Hematopoietic multipotent progenitor cell treated with erythropoietin and hydrocortisone succinate and interleukin-3 and kit ligand, for 17 days (in vitro differentiated cells): ENCODE measurements around the gene PLD1.
"Not testable (repeated sequence)": the region's sequence is repeated elsewhere in the genome, so short reads cannot be mapped to it uniquely, and the experiment has no call there.

Source experiments
- DNase-seq: peaks from one replicate; pipeline ENCODE4 v3.0.0-alpha.2; 2015; ENCODE audit warnings: low spot score

Gene PLD1

DNA sequence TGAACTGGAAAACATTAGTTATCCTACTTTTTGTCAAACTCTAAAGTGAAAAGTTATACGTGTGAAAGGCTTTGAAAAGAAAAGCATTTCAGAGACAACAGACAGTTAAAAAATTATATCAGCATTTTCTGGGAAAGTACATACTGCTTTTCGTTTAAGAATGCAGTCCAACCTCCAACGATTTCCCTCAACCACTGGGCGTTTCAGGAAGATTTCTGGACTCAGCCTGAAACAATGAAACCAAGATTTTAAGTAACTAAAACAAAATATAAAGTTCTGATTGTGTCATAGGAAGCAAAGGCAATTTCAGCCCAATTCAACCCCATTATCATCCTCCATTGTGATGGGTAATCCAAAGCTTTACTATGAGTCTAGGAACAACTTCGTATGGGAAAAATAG lies 110.7 kb downstream of the PLD1 start:
- DNase-seq = no peak

DNA sequence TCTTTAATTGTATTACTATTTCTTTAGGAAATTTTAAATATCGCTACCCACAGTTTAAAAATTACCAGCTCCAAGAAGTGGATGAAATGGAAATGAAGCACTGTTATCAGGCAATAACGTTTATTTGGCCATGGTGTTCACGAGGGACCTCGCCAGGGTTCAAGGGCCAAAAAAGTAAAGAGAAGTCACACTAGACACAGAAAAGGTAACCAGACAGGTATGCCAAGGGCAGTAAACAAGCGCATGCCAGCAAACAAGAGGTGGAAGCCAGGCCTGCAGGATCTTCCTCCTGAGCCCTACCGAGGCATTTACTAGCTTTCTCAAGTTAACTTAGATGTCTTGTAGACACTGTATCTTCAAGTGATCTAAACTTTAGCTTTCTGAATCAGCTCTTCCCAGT lies 113.5 kb downstream of the PLD1 start:
- DNase-seq = no peak

DNA sequence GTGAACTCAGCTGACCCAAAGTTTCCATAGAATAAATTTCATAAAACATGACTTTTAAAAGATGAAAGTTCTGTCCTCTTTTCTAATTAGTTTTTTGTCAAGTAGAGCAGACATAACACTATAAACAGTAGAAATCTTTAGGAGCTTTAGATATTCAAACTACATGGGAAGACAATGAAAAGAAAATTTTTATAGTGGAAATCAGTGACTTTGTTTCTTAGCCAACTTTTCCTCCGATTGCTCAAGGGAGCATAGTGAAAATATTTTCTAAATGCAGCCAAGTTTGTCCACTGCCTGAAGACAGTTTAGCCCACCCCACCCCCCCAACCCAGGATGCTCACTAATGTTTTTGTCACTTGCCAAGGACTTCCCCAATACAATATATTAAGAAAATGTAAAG lies 114.9 kb downstream of the PLD1 start:
- no peak for DNase-seq

DNA sequence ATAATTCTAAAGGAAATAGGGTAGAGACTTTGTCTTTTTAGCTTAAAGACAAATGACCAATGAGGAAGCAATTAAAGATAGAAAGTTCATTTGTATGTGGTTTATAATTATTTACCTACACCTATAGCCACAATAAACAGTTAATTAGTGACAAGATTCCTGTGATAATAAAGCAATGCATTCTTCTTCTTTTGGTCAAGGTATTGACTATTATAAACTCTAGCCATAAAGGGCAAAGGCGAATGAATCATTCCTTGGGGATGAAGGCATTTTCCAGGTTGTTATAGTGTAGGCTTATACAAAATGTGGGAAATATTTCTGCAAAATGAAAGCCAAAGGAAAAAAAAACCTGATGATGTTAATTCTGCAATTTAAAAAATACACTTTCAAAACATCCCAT lies 115.4 kb downstream of the PLD1 start:
- no peak for DNase-seq

DNA sequence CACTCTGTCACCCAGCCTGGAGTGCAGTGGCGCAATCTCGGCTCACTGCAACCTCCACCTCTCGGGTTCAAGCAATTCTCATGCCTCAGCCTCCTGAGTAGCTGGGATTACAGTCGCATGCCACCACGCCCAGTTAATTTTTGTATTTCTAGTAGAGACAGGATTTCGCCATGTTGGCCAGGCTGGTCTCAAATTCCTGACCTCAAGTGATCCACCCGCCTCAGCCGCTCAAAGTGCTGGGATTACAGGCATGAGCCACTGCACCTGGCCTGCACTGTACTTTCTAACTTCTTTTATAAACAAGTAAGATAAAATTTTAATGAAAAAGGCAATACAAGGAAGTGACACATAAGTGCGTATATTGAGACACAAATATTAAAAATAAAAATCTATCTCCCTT lies 117.7 kb downstream of the PLD1 start:
- not testable (repeated sequence) for DNase-seq

DNA sequence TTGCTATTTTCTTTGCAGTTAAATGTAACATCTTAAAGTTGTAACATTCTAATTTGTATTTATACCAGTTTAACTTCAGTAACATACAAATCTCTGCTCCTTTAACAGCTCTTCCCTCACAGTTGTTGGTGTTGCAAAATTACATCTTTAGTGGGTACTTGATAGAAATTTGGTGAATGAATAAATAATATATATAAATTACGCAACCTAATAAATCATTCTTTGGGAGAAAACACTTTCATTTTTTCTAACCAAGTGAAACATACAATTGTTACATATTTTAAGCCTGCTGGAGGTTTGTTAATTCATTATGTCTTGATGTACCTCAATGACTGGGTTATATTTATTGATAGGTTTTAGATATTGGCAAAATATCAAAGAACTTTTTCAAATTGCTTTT lies 118.8 kb downstream of the PLD1 start:
- DNase-seq = no peak

DNA sequence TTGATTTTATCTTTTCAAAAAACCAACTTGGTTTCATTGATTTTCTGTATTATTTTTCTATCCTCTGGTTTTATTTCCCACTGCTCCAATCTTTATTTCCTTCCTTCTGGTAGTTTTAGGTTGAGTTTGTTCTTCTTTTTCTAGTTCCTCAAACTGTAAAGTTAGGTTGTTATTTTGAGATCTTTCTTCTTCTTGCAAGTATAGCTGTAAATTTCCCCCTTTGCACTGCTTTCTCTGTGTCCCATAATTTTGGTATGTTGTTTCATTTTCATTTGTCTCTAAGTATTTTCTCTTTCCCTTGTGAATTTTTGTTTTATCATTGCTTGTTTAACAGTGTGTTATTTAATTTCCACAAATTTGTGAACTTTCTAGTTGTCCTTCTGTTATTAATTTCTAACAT lies 120.0 kb downstream of the PLD1 start:
- no peak for DNase-seq

DNA sequence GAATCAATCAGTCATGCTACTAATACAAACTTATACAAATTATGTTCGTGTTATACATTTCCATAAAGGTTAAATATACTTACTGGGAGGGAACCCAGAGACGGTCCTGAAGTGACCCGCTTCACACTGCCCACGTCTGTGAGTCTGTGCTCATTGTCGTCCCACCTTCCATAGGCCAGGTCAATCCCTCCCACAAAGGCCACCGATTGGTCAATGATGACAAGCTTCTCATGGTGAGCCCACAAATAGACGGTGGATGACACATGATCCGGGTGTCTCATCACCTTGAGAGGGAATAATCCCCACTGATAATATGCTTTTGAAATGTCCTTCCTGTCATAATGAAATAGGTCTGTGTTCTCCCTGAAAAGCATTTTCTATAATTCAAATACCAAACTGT lies 121.7 kb downstream of the PLD1 start:
- DNase-seq = no peak

DNA sequence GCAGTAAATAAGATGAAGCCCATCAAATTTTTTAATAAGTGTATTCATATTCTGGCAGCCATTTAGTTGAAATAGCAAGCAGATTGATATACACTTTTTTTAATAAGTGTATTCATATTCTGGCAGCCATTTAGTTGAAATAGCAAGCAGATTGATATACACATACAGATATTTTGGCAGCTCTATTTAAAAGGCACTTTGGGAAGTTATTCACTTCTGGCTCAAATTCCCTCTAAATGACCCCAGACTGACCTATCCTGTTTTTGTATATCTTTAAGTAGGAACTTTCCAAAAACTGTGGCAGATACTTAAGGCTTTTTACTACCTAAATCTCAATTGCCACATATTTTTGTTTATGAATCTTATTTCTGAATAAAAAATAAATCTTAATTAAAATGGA lies 122.3 kb downstream of the PLD1 start:
- no peak for DNase-seq

DNA sequence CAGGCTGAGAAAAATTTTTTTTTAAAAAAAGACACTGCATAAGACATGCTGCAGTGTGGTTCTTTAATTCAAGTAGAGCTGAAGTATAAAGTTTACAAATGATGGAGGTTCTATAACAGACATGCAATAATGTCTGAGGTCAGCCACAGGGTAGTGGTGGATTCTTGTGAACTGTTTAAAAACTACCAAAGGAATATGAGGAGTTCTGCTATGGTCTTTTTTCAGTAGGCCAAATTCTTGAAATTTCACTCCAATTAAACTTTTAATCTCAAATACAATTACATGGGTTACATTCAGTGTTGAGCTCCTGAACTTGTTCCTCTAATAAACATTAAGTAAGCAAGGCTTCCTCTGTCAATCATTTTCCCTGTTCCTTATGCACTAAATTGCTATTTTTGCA lies 122.7 kb downstream of the PLD1 start:
- no peak for DNase-seq

DNA sequence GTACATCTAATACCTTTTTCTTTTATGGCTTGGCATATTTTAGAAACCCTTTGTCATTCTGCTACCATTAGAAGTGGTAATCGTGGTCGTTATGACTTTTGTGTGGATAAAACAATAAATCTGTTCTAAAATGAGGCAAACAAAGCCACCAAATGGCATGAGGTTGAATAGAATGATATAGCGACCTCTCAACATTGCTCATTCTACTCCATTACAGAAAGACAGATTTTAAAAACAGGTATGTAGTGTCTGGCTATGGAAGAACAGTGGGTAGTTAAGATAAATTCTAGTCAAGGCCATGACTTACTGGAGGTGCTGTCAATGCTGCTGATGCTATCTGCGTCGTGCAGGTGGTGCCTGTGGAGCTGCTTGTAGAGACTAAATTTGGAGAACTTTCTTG lies 123.2 kb downstream of the PLD1 start:
- no peak for DNase-seq

DNA sequence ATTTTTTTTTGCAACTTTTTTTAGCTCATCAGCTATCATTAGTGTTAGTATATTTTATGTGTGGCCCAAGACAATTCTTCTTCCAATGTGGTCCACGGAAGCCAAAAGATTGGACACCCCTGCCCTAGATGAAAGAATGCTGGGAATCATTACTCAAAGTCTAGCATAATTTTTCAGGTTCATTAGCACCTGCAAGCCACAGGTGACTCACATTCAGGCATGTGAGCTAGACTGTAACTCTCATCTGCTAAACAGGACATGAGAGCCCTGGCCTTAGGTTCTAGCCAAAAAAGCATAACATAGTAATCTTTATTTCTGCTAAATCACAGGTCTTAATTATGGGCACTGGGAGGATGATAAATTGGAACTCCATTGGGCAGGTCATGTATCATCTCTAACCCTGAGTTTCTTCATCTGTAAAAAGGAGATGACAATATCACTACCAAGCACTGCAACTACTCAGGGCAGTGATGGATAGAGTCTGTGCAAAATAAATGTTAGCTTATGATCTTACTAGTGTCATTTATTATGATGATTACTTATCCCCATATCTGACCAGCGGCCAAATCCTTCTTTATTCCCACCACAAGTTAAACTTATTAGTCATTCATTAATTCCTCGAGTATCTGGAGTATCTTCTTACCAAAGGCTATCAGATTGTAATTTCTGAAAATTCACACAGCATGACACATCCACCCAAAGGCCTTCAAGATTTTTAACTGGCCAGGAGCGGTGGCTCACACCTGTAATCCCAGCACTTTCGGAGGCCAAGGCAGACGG lies 125.0 kb downstream of the PLD1 start:
- no peak for DNase-seq

DNA sequence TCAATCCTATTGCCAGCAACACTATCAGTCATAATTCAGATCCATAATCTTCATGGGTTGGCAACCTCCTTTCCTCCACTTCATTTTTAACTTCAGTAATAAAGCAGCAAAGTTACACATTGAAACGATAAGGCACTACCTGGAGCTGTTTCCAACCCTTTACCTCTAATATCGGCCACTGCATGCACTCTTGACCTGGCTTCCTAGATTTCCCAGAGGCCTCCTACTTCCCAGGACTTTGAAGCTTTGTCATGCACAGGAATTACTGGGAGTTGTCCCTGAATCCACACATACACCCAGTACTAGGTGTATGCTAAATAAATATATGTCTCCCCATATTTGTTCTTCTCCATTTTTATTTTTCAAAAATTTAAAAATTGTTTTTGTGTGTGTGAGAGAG lies 126.1 kb downstream of the PLD1 start:
- no peak for DNase-seq

DNA sequence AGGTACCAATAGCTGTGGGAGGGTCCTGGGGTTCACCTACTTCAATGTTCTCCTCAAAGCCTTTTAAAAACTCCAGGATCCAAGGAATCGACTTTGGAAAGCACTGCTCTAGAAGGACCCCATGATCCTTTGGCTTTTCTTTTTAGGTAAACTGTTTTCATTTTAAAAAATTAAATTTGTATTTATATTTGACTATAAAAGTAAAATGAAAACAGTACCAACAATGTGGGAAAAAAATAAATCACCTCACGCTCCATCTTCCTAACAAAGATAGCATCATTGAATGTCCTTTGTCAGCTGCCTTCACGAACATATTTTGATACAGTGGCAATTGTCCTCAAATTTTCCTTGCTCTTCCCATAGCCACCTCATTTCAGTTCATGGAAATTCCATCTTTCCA lies 127.5 kb downstream of the PLD1 start:
- DNase-seq = no peak

DNA sequence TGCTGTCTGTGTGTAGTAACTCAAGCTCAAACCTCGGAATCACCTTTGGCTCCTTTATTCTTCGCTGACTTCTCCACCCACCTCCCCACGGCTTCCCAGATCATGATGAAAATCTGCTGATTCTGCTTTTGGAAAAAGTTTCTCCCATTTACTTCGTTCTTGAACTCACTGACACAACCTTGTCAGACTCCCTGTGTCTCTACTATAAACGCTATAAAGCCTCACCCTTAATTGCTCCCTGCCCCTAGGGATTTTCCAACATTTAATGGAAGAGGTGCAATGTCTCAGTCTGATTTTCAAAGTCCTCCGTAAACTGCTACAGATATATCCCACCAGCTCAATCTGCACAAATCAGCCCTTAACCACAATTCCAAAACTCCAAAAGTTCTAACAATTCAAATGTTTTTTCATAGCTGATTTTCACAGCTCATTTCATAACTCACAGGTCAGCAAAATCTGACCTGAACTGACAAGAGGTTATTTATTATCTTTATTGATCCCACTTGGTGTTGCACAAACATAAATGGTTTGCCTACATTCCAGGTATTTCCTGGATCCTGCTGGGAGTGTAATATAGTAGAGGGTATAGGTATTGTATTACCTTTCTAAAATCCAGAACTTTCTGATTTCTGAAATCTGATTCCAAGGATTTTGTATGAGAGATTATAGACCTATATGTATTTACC lies 129.4 kb downstream of the PLD1 start:
- no peak for DNase-seq

DNA sequence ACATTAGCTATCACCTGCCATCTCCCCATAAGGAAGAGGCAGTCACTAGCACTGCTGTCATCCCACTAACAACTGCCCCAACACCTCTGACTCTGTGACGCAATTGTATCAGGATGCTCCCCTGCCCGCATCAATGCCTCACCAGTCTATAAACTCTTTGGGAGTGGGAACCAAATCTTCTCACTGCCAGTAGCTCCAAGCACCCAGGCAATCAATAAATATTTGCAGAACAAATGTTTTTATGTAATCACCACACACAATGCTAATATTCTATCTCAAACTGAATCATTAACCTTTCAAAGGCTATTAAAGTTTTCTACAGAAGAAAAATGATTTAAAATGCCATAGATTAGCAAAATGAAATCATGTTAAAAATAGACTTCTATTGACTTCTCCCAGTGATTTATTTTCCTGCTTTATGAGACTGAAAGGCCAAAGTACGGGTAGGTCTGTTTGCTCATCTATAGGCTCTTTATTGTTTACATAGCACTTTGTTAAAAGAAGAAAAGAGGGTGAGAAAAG lies 131.3 kb downstream of the PLD1 start:
- DNase-seq = no peak

DNA sequence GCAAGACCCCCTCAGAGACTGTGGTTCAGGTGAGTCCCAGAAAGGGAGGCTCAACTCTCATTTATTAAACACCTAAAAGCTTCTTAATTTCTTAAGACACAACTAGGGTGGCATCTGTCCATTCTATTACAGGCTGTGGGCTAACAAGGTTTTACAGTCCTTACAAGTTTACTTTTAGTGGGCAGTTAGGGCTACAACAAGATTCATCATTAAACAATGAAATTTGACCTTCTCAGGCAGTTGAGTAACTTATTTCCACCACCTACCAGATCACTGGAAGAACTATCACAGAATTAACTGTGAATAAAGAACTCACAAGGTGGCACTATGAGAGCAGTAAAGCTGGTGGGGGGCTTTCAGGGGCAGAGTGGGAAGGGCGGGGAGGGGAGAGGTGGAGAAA lies 132.6 kb downstream of the PLD1 start:
- no peak for DNase-seq

DNA sequence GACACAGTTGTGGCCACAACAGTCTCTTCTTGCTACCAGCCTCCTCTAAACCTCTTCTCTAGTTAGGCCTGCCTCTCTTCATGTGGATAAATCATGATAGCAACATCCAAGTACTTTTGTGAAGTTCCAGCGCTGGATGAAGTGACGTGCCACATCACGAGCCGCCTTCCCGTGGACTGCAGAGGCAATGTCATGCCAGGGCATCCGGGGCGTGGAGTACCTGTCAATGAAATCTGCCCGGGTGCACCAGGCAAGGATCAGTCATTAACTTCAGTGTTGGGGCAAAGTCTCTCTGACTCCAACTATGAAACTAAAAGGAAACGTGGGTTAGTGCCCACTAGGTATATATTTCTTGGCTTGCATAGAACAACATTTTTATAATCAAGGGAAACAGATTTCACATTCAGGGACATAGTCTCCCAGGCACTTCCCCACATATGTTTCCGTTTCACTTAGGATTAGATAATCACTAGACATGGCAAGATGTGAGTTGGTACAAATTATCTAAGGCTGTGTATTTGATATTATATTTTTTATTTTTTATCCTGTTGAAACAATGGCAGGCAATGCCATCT lies 133.6 kb downstream of the PLD1 start:
- no peak for DNase-seq

DNA sequence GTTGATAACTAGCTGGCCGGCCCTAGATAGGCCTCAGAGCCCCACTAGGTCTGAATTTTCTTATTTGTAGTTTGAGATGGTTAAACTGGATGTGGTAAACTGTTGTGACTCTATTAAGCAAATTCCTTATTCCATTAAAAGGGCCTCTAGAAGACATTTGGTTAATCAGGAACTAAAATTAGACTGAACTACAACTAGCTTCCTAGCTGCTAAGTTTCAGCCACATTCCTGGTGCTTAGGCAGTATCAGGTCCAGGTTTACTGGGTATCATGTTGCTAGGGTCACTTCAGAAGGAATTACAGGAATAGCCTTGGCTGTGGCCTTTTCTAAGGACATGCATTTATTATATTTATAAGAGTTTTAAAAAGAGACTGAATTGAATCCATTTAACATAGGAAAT lies 136.3 kb downstream of the PLD1 start:
- no peak for DNase-seq

DNA sequence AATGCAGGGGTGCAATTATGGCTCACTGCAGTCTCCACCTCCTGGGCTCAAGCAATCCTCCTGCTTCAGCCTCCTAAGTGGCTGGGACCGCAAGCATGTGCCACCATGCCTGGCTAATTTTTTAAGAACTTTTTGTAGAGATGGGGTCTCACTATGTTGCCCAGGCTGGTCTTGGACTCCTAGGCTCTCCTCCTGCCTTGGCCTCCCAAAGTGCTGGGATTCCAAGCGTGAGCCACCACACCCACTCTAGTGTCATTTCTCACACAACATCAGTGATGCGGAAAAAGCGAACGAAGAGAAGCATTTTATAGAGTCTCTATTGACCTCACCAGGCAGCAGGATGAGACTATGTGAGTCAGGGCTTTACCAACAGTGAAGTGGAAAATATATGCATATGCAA lies 137.7 kb downstream of the PLD1 start:
- DNase-seq = no peak

DNA sequence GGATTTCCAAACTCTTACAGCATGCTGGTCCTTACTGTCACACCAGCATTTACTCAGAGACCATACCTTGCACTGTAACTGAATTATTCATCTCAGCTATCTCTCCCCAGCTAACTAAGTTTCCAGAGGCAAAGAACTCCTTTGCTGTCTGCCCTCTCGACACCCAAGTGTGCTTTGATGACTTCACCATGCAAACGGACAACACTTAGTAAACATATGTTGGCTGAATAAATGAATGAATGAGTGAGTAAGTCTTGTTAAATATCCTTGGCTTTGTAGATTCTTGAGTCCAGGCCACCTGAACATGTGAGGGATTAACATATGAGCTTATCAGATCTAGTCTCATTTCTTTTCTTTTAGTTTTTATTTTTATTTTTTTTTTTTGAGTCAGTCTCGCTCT lies 138.2 kb downstream of the PLD1 start:
- no peak for DNase-seq

DNA sequence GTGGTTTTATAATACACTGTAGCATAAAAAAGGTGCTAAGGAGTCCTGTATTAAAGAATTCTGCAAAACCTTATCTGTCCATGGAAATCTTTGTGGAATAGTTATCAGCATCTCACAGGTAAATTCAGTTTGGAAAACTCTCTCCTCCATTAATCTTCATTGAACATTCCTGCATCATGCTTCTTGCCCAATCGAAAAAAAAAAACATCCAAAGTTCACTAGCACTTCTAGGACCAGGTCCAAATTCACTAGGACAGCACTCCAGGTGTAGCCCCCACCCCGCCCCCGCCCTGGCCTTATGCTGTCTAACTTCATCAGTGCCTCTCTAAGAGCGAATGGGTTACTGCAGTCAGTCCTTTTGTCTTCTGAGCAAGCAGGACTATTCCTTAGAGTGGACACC lies 138.6 kb downstream of the PLD1 start:
- no peak for DNase-seq

DNA sequence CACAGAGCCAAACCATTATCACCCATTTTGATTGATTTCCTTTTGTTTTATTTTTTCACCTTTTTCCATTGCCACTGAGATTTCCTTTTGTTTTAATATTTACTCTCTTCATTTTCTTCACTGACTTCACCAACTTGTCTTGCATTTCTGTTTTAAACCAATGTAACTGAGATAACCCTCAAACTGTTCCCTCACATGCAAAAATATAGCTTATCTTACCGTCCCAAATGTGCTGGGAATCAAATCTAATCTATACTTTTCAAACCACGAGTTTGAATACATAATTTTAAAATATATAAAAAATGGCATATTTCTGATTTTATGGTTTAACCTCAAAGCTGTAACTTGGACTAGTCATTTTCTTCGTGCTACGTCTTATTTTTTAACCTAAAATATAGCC lies 143.8 kb downstream of the PLD1 start:
- DNase-seq = no peak
